ENCODE results near the gene OR2V2.

Gene OR2V2

GRCh38 chr5:181191526-181192336 lies 44.3 kb downstream of the OR2V2 start:
- peak; percentile 95 for DNase-seq

DNA sequence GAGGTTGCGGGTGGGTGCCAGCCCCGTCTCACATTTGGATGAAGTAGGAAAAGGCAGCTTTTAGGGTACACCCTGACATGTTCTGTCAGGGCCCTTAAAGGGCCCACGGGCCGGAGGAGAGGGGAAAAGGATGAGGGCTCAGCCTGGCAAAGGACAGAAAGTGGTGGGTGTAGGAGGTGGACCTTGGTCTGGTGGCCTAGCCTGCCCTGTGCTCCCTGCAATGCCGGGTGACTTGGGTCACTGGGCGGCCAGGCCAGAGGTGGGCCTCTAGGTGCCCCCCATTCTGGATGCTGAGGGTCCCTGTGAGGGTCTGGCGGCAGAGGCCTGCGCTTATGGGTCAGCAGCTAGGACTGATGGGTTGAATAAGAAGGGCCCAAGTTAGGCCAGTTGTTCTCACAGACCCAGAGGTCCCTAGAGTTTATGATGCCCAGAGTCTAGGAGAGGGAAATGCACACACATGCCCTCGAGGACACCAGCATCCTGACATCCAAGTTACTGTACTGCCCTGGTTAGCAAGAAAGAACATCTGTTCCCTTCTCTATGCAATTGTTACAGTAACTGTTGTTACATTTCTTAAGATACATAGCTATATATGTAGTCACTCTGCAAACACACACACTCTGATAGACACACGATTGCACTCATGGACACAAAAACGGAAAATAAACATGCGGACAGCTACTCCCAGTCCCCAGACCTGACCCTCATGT lies 45.1 kb downstream of the OR2V2 start:
- no peak for DNase-seq

- DNase-seq = no peak
These were observed 46.3 kb downstream of the OR2V2 start for GRCh38 chr5:181193656-181194055.

GRCh38 chr5:181194489-181195248 lies 47.3 kb downstream of the OR2V2 start:
- DNase-seq = no peak

GRCh38 chr5:181195249-181195761 lies 47.9 kb downstream of the OR2V2 start:
- DNase-seq = no peak

GRCh38 chr5:181197326-181197951 lies 50.1 kb downstream of the OR2V2 start:
- no peak for DNase-seq

DNA sequence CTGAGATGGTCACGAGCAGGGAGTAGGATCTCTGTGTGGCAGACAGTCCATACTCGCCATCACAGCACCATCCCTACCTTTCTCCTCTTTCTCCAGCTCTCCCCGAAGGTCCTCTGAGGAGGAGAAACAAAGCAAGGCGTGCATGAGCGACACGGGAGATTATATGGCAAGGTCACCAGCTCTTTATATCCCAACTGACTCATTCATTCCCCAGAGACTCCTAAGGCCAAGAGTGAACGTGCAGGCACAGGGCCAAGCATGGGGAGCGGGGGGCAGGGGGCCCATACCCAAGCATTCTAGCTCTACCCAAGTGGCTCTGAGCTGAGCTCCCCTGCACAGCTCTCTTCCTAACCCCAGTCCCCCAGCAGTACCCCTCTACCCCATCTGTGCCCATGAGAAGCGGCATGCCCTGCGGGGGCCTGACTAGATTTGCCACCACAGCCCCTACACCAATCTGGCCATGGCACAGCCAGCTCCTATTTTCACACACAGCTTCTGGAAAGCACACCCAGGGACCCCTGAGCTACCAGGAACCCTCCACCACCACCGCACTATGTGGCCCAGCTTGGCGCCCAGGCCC lies 50.8 kb downstream of the OR2V2 start:
- DNase-seq = no peak

GRCh38 chr5:181198905-181199519 lies 51.6 kb downstream of the OR2V2 start:
- no peak for DNase-seq

GRCh38 chr5:181199881-181200638 lies 52.7 kb downstream of the OR2V2 start:
- DNase-seq = no peak

DNA sequence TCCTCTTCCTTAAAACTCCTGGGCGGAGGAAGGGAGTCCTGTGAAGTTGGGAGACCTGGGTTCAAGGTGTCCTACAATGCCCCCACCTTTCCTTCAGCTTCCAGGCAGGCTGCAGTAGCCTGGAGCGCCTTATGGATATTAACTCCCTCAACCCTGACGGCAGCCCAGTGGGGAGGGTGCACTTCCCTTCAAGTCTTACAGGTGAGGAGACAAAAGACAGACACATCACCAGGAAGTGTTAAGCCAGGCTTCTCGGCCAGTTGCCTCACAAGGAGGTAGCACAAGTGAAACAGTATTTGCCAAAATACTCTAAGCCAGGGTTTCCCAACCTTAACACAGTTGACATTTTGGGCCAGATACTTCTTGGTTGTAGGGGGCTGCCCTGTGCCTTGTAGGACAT lies 53.4 kb downstream of the OR2V2 start:
- DNase-seq = no peak

- no peak for DNase-seq
These were observed 55.8 kb downstream of the OR2V2 start for GRCh38 chr5:181203093-181203711.

DNA sequence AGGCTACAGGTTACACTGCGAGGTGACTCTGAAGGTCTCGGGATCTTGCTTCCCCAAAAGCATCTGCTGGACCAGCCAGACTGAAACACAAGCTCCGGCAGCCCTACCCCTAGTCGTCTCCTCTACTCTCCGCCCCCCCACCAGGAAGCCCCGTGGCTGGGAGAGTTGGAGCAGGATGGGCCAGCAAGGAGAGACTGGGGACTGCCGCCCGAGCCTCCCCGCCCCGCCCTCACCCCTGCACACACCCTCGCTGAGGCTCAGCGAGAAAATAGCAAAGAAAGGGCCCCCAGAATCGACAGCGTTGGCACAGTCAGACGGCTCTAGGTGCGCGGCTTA lies 56.4 kb downstream of the OR2V2 start:
- no peak for DNase-seq

DNA sequence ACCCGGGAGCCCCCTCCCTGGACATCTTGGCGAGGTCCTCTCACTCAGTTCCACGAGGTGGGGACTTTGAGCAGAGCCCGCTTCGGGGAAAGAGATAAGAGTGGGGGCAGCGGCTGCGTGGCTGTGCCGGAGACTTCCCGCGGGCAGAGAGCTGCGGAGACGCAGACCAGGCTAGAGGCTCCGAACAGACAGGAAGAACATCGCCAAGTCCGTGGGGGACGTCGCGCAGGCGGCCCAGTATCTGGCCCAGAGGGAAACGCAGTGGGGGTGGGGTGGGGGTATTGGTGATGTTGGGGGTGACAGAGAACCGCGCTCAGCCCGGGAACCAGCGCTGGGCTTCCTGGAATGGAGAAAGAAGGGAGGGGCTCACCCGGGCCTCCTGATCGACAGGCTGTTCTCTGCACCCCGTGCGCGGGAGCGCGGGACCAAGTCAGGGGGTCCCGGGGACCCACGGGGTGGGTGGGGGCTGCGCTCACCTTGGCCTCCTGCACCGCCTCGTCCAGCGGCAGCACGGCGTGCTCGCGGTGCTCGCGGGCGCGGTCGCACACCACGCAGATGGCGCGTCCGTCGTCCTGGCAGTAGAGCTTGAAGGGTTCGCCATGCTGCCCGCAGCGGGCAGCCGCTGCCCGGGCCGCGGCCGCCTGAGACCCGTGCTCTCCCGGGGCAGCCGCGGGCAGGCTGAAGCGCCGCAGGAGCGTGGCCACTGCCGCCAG lies 56.9 kb downstream of the OR2V2 start:
- peak; percentile 10 for DNase-seq

- no peak for DNase-seq
These were observed 57.7 kb downstream of the OR2V2 start, which contains the start of gene TRIM7 for GRCh38 chr5:181204826-181205760. TSS of gene TRIM7 (minus strand) at chr5:181205196. CDS start at chr5:181205110, 86 bp downstream.

GRCh38 chr5:181205761-181206649 lies 58.6 kb downstream of the OR2V2 start:
- DNase-seq = no peak

DNA sequence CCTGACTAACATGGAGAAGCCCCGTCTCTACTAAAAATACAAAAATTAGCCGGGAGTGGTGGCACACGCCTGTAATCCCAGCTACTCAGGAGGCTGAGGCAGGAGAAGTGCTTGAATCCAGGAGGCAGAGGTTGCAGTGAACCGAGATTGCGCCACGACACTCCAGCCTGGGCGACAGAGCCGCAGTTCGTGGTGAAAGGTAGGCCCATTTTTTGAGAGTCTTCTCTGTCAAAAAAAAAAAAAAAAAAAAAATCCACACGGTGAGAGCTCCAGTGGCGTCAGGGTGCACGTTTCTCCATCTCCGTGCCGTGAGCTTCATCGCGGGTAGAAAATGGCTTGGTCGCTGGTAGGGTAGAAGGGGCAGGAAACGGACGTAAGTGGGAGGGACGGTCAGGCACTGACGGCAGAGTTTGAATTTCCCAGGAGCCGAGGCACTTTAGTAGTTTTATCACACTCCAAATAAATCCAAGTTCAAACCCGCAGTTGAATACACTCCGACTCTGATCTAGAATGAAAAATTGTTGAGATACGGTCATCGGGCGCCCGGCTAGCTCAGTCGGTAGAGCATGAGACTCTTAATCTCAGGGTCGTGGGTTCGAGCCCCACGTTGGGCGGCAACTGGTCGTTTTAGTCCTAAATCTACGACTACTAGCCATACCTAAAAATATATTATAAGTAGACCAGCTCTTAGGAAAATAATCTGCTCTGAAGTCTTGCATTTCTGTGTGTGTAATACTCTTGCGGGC lies 60.0 kb downstream of the OR2V2 start:
- peak; percentile 92 for DNase-seq

GRCh38 chr5:181207960-181208253 lies 60.5 kb downstream of the OR2V2 start:
- no peak for DNase-seq
